ENCODE results near the gene RHOJ. TPM values are rescaled to one million over a fixed set of nuclear protein-coding genes. Genes with fewer than 3 reads are reported as not detected.

RHOJ gene
- total and polyA plus RNA-seq, 8 donors = 1.5 to 6.7 (median 3.2) TPM

- H3K36me3 ChIP-seq = no peaks in the 10 kb centered on the region
- DNase-seq = no peak
- no peak for TF ChIP-seq CTCF (IDR thresholded peaks at IDR 0.05)
- FAIRE-seq = no peak
- intact Hi-C loops (cut with DNase I) = no loop called here
- WGBS, 2 donors = 54 to 79% methylated on average over 7 of the region's 7 CpGs
- no peaks in the 10 kb centered on the region for H3K27me3 ChIP-seq
- ATAC-seq = no peak
- H3K27ac ChIP-seq = no peak overlapping the region
- no peak overlapping the region for H3K4me3 ChIP-seq
- H3K9me3 ChIP-seq = no peaks in the 10 kb centered on the region
- H3K4me1 ChIP-seq = no peaks in the 10 kb centered on the region
Observed at GRCh38 chr14:63237791-63238190, 33.5 kb downstream of the RHOJ start.

- ATAC-seq (no peak), FAIRE-seq (no peak), DNase-seq (no peak)
- H3K4me1 ChIP-seq = no peaks in the 10 kb centered on the region
- intact Hi-C loops (cut with DNase I) = no loop called here
- H3K9me3 ChIP-seq = no peaks in the 10 kb centered on the region
- WGBS, 2 donors = 81 to 91% methylated on average over 2 of the region's 2 CpGs
- H3K36me3 ChIP-seq = no peaks in the 10 kb centered on the region
- no peak for TF ChIP-seq CTCF (IDR thresholded peaks at IDR 0.05)
- no peaks in the 10 kb centered on the region for H3K27me3 ChIP-seq
- H3K4me3 ChIP-seq = no peak overlapping the region
- no peak overlapping the region for H3K27ac ChIP-seq
Observed at GRCh38 chr14:63240221-63240620, 36.0 kb downstream of the RHOJ start.

- no peak for DNase-seq
- H3K9me3 ChIP-seq = no peaks in the 10 kb centered on the region
- no peaks in the 10 kb centered on the region for H3K4me1 ChIP-seq
- H3K27me3 ChIP-seq = no peaks in the 10 kb centered on the region
- H3K4me3 ChIP-seq = no peak overlapping the region
- intact Hi-C loops (cut with DNase I) = no loop called here
- H3K36me3 ChIP-seq = no peaks in the 10 kb centered on the region
- 80 to 89% methylated on average over 4 of the region's 4 CpGs for WGBS, 2 donors
- no peak for TF ChIP-seq CTCF (IDR thresholded peaks at IDR 0.05)
- H3K27ac ChIP-seq = no peak overlapping the region
- no peak for ATAC-seq
- FAIRE-seq = no peak
Observed at GRCh38 chr14:63241096-63241495, 36.9 kb downstream of the RHOJ start.

- 71 to 72% methylated on average over 5 of the region's 5 CpGs for WGBS, 2 donors
- Histone ChIP-seq H3K4me3 (no peak overlapping the region), H3K4me1 (no peaks in the 10 kb centered on the region), H3K27ac (no peak overlapping the region), H3K9me3 (no peaks in the 10 kb centered on the region), H3K36me3 (no peaks in the 10 kb centered on the region), H3K27me3 (no peaks in the 10 kb centered on the region)
- intact Hi-C loops (cut with DNase I) = no loop called here
- DNase-seq = no peak
- no peak for TF ChIP-seq CTCF (IDR thresholded peaks at IDR 0.05)
- no peak for ATAC-seq
- no peak for FAIRE-seq
Observed at GRCh38 chr14:63243646-63244045, 39.4 kb downstream of the RHOJ start.

- H3K27ac ChIP-seq = no peak overlapping the region
- no peaks in the 10 kb centered on the region for H3K27me3 ChIP-seq
- no peaks in the 10 kb centered on the region for H3K36me3 ChIP-seq
- TF ChIP-seq CTCF (IDR thresholded peaks at IDR 0.05) = no peak
- WGBS, 2 donors = 26 to 32% methylated on average over 1 of the region's 1 CpG
- FAIRE-seq = no peak
- no peaks in the 10 kb centered on the region for H3K9me3 ChIP-seq
- DNase-seq = no peak
- H3K4me1 ChIP-seq = no peaks in the 10 kb centered on the region
- H3K4me3 ChIP-seq = no peak overlapping the region
- ATAC-seq = no peak
- intact Hi-C loops (cut with DNase I) = no loop called here
Observed at GRCh38 chr14:63245893-63246292, 41.6 kb downstream of the RHOJ start.

All from pancreas (tissue), 10 donors.